DND-41 (cell line): ENCODE results near the gene IFNLR1.

ENCODE experiments used
- ATAC-seq: fragments of 200-7000 bp; cut with Tn5 transposase; 3 replicates; pipeline ENCODE4 v1.9.1; 2021; ENCODE audit warnings: low read depth; ENCODE audit not compliant: insufficient read depth
- DNase-seq: peaks from one replicate; pipeline ENCODE4 v3.0.0-alpha.2; 2020
- H2AFZ ChIP-seq: 2 replicates; pipeline ENCODE4 v1.6.0; 2012; ENCODE audit warnings: low read depth, low read length
- H3K27ac ChIP-seq: 2 replicates; pipeline ENCODE4 v1.5.1; 2012; ENCODE audit warnings: low read length, inconsistent platforms
- H3K27me3 ChIP-seq: fragments of 200-600 bp; sonication (generic); 2 replicates; pipeline ENCODE4 v1.6.0; 2012; ENCODE audit warnings: low read length, mild to moderate bottlenecking, inconsistent platforms; ENCODE audit not compliant: insufficient read depth, poor library complexity
- H3K36me3 ChIP-seq: 2 replicates; pipeline ENCODE4 v1.5.1; 2012; ENCODE audit warnings: low read length, inconsistent platforms; ENCODE audit not compliant: insufficient read depth
- H3K4me1 ChIP-seq: 2 replicates; pipeline ENCODE4 v1.5.1; 2012; ENCODE audit warnings: mild to moderate bottlenecking, low read length; ENCODE audit not compliant: insufficient read depth
- H3K4me2 ChIP-seq: 2 replicates; pipeline ENCODE4 v1.6.0; 2012; ENCODE audit warnings: mild to moderate bottlenecking, moderate library complexity, low read length, inconsistent platforms; ENCODE audit not compliant: insufficient read depth
- H3K4me3 ChIP-seq, 2 experiments: fragments of 200-600 bp in 1 of 2; shearing (Covaris generic) in 1 of 2; 2 replicates each; pipeline ENCODE4 v1.5.1; 2012 to 2016; ENCODE audit warnings: inconsistent platforms in 2 of 2, low read length in 2 of 2, mild to moderate bottlenecking in 2 of 2, low read depth in 1 of 2, moderate library complexity in 1 of 2
- H3K79me2 ChIP-seq: 2 replicates; pipeline ENCODE4 v1.6.0; 2012; ENCODE audit warnings: low read length, inconsistent platforms; ENCODE audit not compliant: insufficient read depth
- H3K9ac ChIP-seq: 2 replicates; pipeline ENCODE4 v1.6.0; 2012; ENCODE audit warnings: low read depth, mild to moderate bottlenecking, inconsistent platforms, low read length, moderate library complexity
- H3K9me3 ChIP-seq: 2 replicates; pipeline ENCODE4 v1.5.1; 2012; ENCODE audit warnings: low read length, moderate library complexity, mild to moderate bottlenecking, inconsistent platforms; ENCODE audit not compliant: insufficient read depth, severe bottlenecking
- H4K20me1 ChIP-seq: 2 replicates; pipeline ENCODE4 v1.6.0; 2012; ENCODE audit warnings: low read length; ENCODE audit not compliant: insufficient read depth
- CTCF ChIP-seq: IDR thresholded peaks from 2 replicates; pipeline ENCODE4 v1.5.1; 2012; ENCODE audit warnings: borderline replicate concordance, low read length, moderate library complexity, mild to moderate bottlenecking; ENCODE audit not compliant: poor library complexity, severe bottlenecking; ENCODE audit errors: extremely low read depth
- EZH2 ChIP-seq: IDR thresholded peaks from 3 replicates; pipeline ENCODE4 v1.6.1; 2012; ENCODE audit warnings: borderline replicate concordance, low read depth, mild to moderate bottlenecking, moderate library complexity, low read length, inconsistent platforms; ENCODE audit not compliant: severe bottlenecking

The IFNLR1 gene

DNA sequence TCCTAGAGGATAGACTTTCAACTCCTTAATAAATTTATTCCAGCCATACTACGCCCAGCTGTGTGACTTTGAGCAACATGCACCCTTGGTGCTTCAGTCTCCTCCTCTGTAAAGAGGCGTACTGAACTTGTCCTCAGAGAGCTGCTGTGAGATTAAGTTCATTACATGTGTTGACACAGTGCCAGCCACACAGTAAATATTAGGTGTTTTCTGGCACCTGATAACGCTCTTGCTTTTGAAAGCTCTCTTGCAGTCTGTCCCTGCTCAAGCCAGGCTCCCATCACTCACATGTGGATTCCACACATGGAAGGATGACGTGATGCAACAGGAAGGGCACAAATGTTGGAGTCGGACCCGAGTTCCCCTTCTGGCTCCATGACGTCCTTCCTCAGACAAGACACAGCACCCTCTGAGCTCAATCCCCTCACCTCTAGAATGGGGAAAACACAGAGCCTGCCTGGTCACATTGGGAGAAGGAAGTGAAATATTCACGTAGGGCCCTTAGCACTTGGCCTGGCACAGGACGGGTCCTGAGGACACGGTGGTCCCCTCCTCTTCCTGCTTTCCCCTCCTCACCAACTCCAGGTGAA, 7.7 kb downstream of the IFNLR1 start:
- Histone ChIP-seq H3K9ac (no peak overlapping the region), H2AFZ (no peak overlapping the region), H3K36me3 (no peaks in the 10 kb centered on the region), H3K27me3 (peaks cover 6% of the 10 kb centered on the region), H4K20me1 (no peaks in the 10 kb centered on the region), H3K27ac (no peak overlapping the region), H3K79me2 (no peaks in the 10 kb centered on the region), H3K4me3 (no peak overlapping the region), H3K4me2 (no peak overlapping the region), H3K4me1 (no peaks in the 10 kb centered on the region), H3K9me3 (no peaks in the 10 kb centered on the region)
- TF ChIP-seq CTCF (no peak), EZH2 (no peak)
- ATAC-seq = no peak
- DNase-seq = no peak

- H3K79me2 ChIP-seq = no peaks in the 10 kb centered on the region
- H3K9me3 ChIP-seq = no peaks in the 10 kb centered on the region
- no peak overlapping the region for H2AFZ ChIP-seq
- no peak overlapping the region for H3K27ac ChIP-seq
- no peaks in the 10 kb centered on the region for H4K20me1 ChIP-seq
- H3K27me3 ChIP-seq = peaks cover 10% of the 10 kb centered on the region
- H3K4me3 ChIP-seq = no peak overlapping the region
- no peak overlapping the region for H3K9ac ChIP-seq
- H3K4me2 ChIP-seq = no peak overlapping the region
- no peak for DNase-seq
- H3K36me3 ChIP-seq = no peaks in the 10 kb centered on the region
- H3K4me1 ChIP-seq = no peaks in the 10 kb centered on the region
- ATAC-seq = no peak
- TF ChIP-seq CTCF (no peak), EZH2 (no peak)
Measured at GRCh38 chr1:24178407-24178806, 8.7 kb downstream of the IFNLR1 start.

- no peak for ATAC-seq
Measured at GRCh38 chr1:24177161-24177560, 9.9 kb downstream of the IFNLR1 start.

More at GRCh38 chr1:24177161-24177560, 9.9 kb downstream of the IFNLR1 start:
- no peaks in the 10 kb centered on the region for H3K9me3 ChIP-seq
- no peaks in the 10 kb centered on the region for H3K4me1 ChIP-seq
- no peak overlapping the region for H3K9ac ChIP-seq
- H4K20me1 ChIP-seq = no peaks in the 10 kb centered on the region
- DNase-seq = no peak
- H3K79me2 ChIP-seq = no peaks in the 10 kb centered on the region
- H3K4me3 ChIP-seq = no peak overlapping the region
- TF ChIP-seq EZH2 (no peak), CTCF (no peak)
- H3K4me2 ChIP-seq = no peak overlapping the region
- no peak overlapping the region for H2AFZ ChIP-seq
- no peak overlapping the region for H3K27ac ChIP-seq
- H3K27me3 ChIP-seq = peaks cover 13% of the 10 kb centered on the region
- H3K36me3 ChIP-seq = no peaks in the 10 kb centered on the region
